Pancreas (tissue), 10 donors: ENCODE data around the gene OR10G8. TPM values are rescaled to one million over a fixed set of nuclear protein-coding genes. Genes with fewer than 3 reads are reported as not detected.

Source experiments
- ATAC-seq, 4 donors: fragments of 200-7000 bp; cut with Tn5 transposase; one replicate each; pipeline versions ENCODE4 v1.8.0 to v1.9.1; 2020; ENCODE audit warnings: mild to moderate bottlenecking in 4 of 4, moderate library complexity in 4 of 4
- DNase-seq, 6 donors: peaks; one replicate each; pipeline ENCODE4 v3.0.0-alpha.2; 2020
- FAIRE-seq: peaks from 2 replicates; lab custom pipeline; 2012; peaks lifted over from hg19 to GRCh38; lab: Jason Lieb, UNC
- H3K27ac ChIP-seq, 4 donors: fragments of 200-600 bp; sonication (generic); 1 replicate in 3 of 4; 2 replicates in 1 of 4; pipeline versions ENCODE4 v1.5.0 to v1.8.0; 2020
- H3K27me3 ChIP-seq, 4 donors: fragments of 200-600 bp; one replicate each; pipeline ENCODE4 v1.8.0; 2021
- H3K36me3 ChIP-seq, 3 donors: fragments of 200-600 bp; sonication (generic) in 1 of 3; one replicate each; pipeline versions ENCODE4 v1.5.0 to v1.8.0; 2020 to 2021
- H3K4me1 ChIP-seq, 3 donors: fragments of 200-600 bp; one replicate each; pipeline ENCODE4 v1.8.0; 2021
- H3K4me3 ChIP-seq, 4 donors: fragments of 200-600 bp; sonication (generic) in 2 of 4; one replicate each; pipeline versions ENCODE4 v1.5.0 to v1.8.0; 2020 to 2021
- H3K9me3 ChIP-seq, 4 donors: fragments of 200-600 bp; one replicate each; pipeline ENCODE4 v1.8.0; 2021
- CTCF ChIP-seq, 4 donors: fragments of 200-600 bp; sonication (generic) in 3 of 4; IDR thresholded peaks; one replicate each; pipeline versions ENCODE4 v1.5.0 to v1.8.0; 2021; ENCODE audit warnings: antibody characterized with exemption in 4 of 4
- WGBS, 2 donors: extraction: QIAGEN DNeasy Blood & Tissue Kit; methylation state at CpG; one replicate each; pipeline ENCODE4 v1.1.7; 2013; 5-methylcytosine and 5-hydroxymethylcytosine counted together
- intact Hi-C, 3 donors: fragments of 100-400 bp; cut with DNase I; formaldehyde crosslinking; loops; one replicate each; pipeline versions ENCODE4 v1.11.1 to v1.14.2; 2022
- polyA plus RNA-seq, 2 donors: library from polyadenylated mRNA; stranded (reverse); fragments of 200-250 nt; gene quantifications; one replicate each; pipeline ENCODE4 v1.2.3, GENCODE V29; 2013
- total RNA-seq, 6 donors: library from RNA; stranded (reverse); fragmentation: NEBNext Ultra II Directional in 4 of 6; extraction: Animal tissue kit (Norgen Biotek cat#: 25700) in 4 of 6; gene quantifications; one replicate each; pipeline versions ENCODE4 v1.2.1 to v1.2.4, GENCODE V29; 2021 to 2023
- donor health status: healthy with polysubstance abuse.
- donor health status: DM: no; HTN: no; CAD: no; lungs with moderate emphysema.
- donor health status: DM: no; HTN: no; CAD: no.
- donor health status: control.
- donor health status: control.
- donor health status: Bipolar disorder and iron deficiency.
- donor health status: DM: yes; HTN: yes; CAD: no.
- donor health status: DM: no; HTN: no; CAD: no.
- donor health status: DM: no; HTN: no; CAD: no.
- donor health status: DM: yes; HTN: yes; CAD: no.

Gene OR10G8
- total and polyA plus RNA-seq, 8 donors: 0.18 to 0.51 (median 0.24) TPM; not detected in 4

GRCh38 chr11:124075841-124076651 is 49.4 kb downstream of the OR10G8 start:
- no peak overlapping the region for H3K27ac ChIP-seq

GRCh38 chr11:124077266-124077665 is 50.7 kb downstream of the OR10G8 start:
- intact Hi-C loops: loop anchor here in 1 of 3 donors (10.0 kb wide), 2 partner anchors 258 to 518 kb away; no protein-coding TSS in a partner anchor
- WGBS, 2 donors: 96 to 100% methylated on average over 1 of the region's 1 CpG
- no peak overlapping the region for H3K27ac ChIP-seq
- no peaks in the 10 kb centered on the region for H3K27me3 ChIP-seq
- DNase-seq (no peak), FAIRE-seq (no peak), ATAC-seq (no peak)
- no peaks in the 10 kb centered on the region for H3K4me1 ChIP-seq
- H3K9me3 ChIP-seq: no peaks in the 10 kb centered on the region
- no peak for TF ChIP-seq CTCF (IDR thresholded peaks at IDR 0.05)
- H3K4me3 ChIP-seq: no peak overlapping the region
- no peaks in the 10 kb centered on the region for H3K36me3 ChIP-seq

More at GRCh38 chr11:124075841-124076651, 49.4 kb downstream of the OR10G8 start:
- 58% methylated on average over 29 to 36 of the region's 36 CpGs for WGBS, 2 donors
- Histone ChIP-seq H3K27me3 (no peaks in the 10 kb centered on the region), H3K36me3 (no peaks in the 10 kb centered on the region), H3K4me1 (peaks cover 0 to 2% (median 0%) of the 10 kb centered on the region in 3 donors), H3K9me3 (no peaks in the 10 kb centered on the region), H3K4me3 (peak overlapping the region in 3 of 4 donors; percentile 1 to 39 (median 14))
- no peak for TF ChIP-seq CTCF (IDR thresholded peaks at IDR 0.05)
- FAIRE-seq (no peak), DNase-seq (peak in 4 of 6 donors; percentile 27 to 77 (median 44)), ATAC-seq (peak in 3 of 4 donors; percentile 23 to 77 (median 62))
- intact Hi-C loops: loop anchor here in 1 of 3 donors (10.0 kb wide), 2 partner anchors 259 to 519 kb away; no protein-coding TSS in a partner anchor

- 85 to 90% methylated on average over 2 of the region's 2 CpGs for WGBS, 2 donors
- DNase-seq: no peak
- H3K4me1 ChIP-seq: no peaks in the 10 kb centered on the region
- no peaks in the 10 kb centered on the region for H3K27me3 ChIP-seq
- H3K27ac ChIP-seq: no peak overlapping the region
- intact Hi-C loops: loop anchor here in 1 of 3 donors (10.0 kb wide), 2 partner anchors 256 to 516 kb away; no protein-coding TSS in a partner anchor
- no peaks in the 10 kb centered on the region for H3K36me3 ChIP-seq
- no peak overlapping the region for H3K4me3 ChIP-seq
- no peak for ATAC-seq
- FAIRE-seq: no peak
- no peak for TF ChIP-seq CTCF (IDR thresholded peaks at IDR 0.05)
- no peaks in the 10 kb centered on the region for H3K9me3 ChIP-seq
These were observed 52.0 kb downstream of the OR10G8 start for GRCh38 chr11:124078591-124078990.

GRCh38 chr11:124079631-124080326 is 53.2 kb downstream of the OR10G8 start:
- no peak overlapping the region for H3K4me3 ChIP-seq
- WGBS, 2 donors: 56 to 62% methylated on average over 8 of the region's 8 CpGs
- H3K27me3 ChIP-seq: no peaks in the 10 kb centered on the region
- FAIRE-seq (no peak), ATAC-seq (peak in 2 of 4 donors; percentile 40 to 64), DNase-seq (no peak)
- intact Hi-C loops: loop anchor here in 1 of 3 donors (10.0 kb wide), 2 partner anchors 255 to 515 kb away; no protein-coding TSS in a partner anchor
- no peaks in the 10 kb centered on the region for H3K36me3 ChIP-seq
- no peak overlapping the region for H3K27ac ChIP-seq
- no peaks in the 10 kb centered on the region for H3K9me3 ChIP-seq
- TF ChIP-seq CTCF (IDR thresholded peaks at IDR 0.05): no peak
- H3K4me1 ChIP-seq: no peaks in the 10 kb centered on the region

Other genes with a start within 250 kb of the OR10G8 start
- gene OR6M1, start 220.4 kb upstream of the OR10G8 start, total RNA-seq: not detected
- not detected for gene OR6M1, start 220.4 kb upstream of the OR10G8 start, polyA plus RNA-seq
- not detected for gene TMEM225, start 141.1 kb upstream of the OR10G8 start, total RNA-seq
- not detected for gene TMEM225, start 141.1 kb upstream of the OR10G8 start, polyA plus RNA-seq
- 1 to 10 TPM in 5 of 6 donors, under 1 TPM in 1; 0.16 to 2.8 (median 1.4) TPM for gene OR8D4, start 124.6 kb upstream of the OR10G8 start, total RNA-seq
- under 1 TPM in 1 of 2 donors, not detected in 1; 0.19 TPM for gene OR8D4, start 124.6 kb upstream of the OR10G8 start, polyA plus RNA-seq
- gene OR4D5, start 87.2 kb upstream of the OR10G8 start, total RNA-seq: 1 to 10 TPM in 4 of 6 donors, under 1 TPM in 2; 0.13 to 2.4 (median 1.4) TPM
- gene OR4D5, start 87.2 kb upstream of the OR10G8 start, polyA plus RNA-seq: not detected
- gene OR6T1, start 83.0 kb upstream of the OR10G8 start, total RNA-seq: not detected
- not detected for gene OR6T1, start 83.0 kb upstream of the OR10G8 start, polyA plus RNA-seq
- gene OR10S1, start 49.0 kb upstream of the OR10G8 start, total RNA-seq: not detected
- gene OR10S1, start 49.0 kb upstream of the OR10G8 start, polyA plus RNA-seq: not detected
- gene OR10G6, start 31.6 kb upstream of the OR10G8 start, total RNA-seq: not detected
- gene OR10G6, start 31.6 kb upstream of the OR10G8 start, polyA plus RNA-seq: not detected
- under 1 TPM; 0.09 to 0.83 (median 0.42) TPM for gene OR10G4, start 13.8 kb upstream of the OR10G8 start, total RNA-seq
- under 1 TPM; 0.07 to 0.19 TPM for gene OR10G4, start 13.8 kb upstream of the OR10G8 start, polyA plus RNA-seq
- under 1 TPM in 5 of 6 donors, not detected in 1; 0.31 to 0.71 (median 0.32) TPM for gene OR10G9, start 3.8 kb upstream of the OR10G8 start, total RNA-seq
- gene OR10G9, start 3.8 kb upstream of the OR10G8 start, polyA plus RNA-seq: under 1 TPM in 1 of 2 donors, not detected in 1; 0.12 TPM
- not detected for gene OR10G7, start 14.5 kb downstream of the OR10G8 start, total RNA-seq
- under 1 TPM in 1 of 2 donors, not detected in 1; 0.05 TPM for gene OR10G7, start 14.5 kb downstream of the OR10G8 start, polyA plus RNA-seq
- 10 to 100 TPM in 5 of 6 donors, 1 to 10 TPM in 1; 9.6 to 28.7 (median 15.6) TPM for gene VWA5A, start 88.7 kb downstream of the OR10G8 start, total RNA-seq
- 10 to 100 TPM; 12.1 to 27.9 TPM for gene VWA5A, start 88.7 kb downstream of the OR10G8 start, polyA plus RNA-seq
- gene OR10D3, start 156.5 kb downstream of the OR10G8 start, total RNA-seq: not detected
- gene OR10D3, start 156.5 kb downstream of the OR10G8 start, polyA plus RNA-seq: not detected
- not detected for gene OR8G1, start 214.3 kb downstream of the OR10G8 start, total RNA-seq
- not detected for gene OR8G1, start 214.3 kb downstream of the OR10G8 start, polyA plus RNA-seq
- gene OR8G5, start 229.6 kb downstream of the OR10G8 start, total RNA-seq: not detected
- gene OR8G5, start 229.6 kb downstream of the OR10G8 start, polyA plus RNA-seq: under 1 TPM in 1 of 2 donors, not detected in 1; 0.16 TPM